K562 (cell line): ENCODE results near the gene FKBP2. TPM values are rescaled to one million over a fixed set of nuclear protein-coding genes. Genes with fewer than 3 reads are reported as not detected.

ENCODE experiments used
- BACH1 ChIP-seq: fragments of 200-800 bp; sonication (Bioruptor generic); IDR thresholded peaks from 2 replicates; pipeline ENCODE4 v1.6.1; 2016; ENCODE audit warnings: missing genetic modification characterization, missing compliant biosample characterization
- ELF4 ChIP-seq: fragments of 450-650 bp; formaldehyde crosslinking; IDR thresholded peaks from 2 replicates; pipeline ENCODE4 v1.4.0; 2022; ENCODE audit warnings: missing genetic modification characterization
- ETS2 ChIP-seq: IDR thresholded peaks from 2 replicates; pipeline ENCODE4 v1.6.1; 2016; ENCODE audit warnings: borderline replicate concordance, missing genetic modification characterization, mild to moderate bottlenecking, moderate library complexity, missing compliant biosample characterization; ENCODE audit not compliant: poor library complexity, severe bottlenecking
- FOXA3 ChIP-seq, 2 experiments: fragments of 450-650 bp in 1 of 2; sonication (generic) in 1 of 2; formaldehyde crosslinking; IDR thresholded peaks in 1 of 2; conservative IDR thresholded peaks in 1 of 2; 2 replicates each; pipeline versions ENCODE4 v1.4.0 to v1.8.0; 2020 to 2022; ENCODE audit warnings: mild to moderate bottlenecking in 2 of 2, missing genetic modification reagents in 1 of 2
- GABPB2 ChIP-seq: fragments of 250-450 bp; sonication (Bioruptor Pico); conservative IDR thresholded peaks from 2 replicates; pipeline ENCODE4 v1.5.1; 2021; ENCODE audit warnings: mild to moderate bottlenecking
- HNRNPL ChIP-seq: fragments of 200-400 bp; formaldehyde crosslinking; IDR thresholded peaks from 2 replicates; pipeline ENCODE4 v1.6.1; 2017; ENCODE audit warnings: low read depth, mild to moderate bottlenecking, low read length
- MTA1 ChIP-seq: fragments of 450-650 bp; IDR thresholded peaks from 2 replicates; pipeline ENCODE4 v1.6.1; 2017; ENCODE audit warnings: borderline replicate concordance
- NR2F6 ChIP-seq: fragments of 450-650 bp; formaldehyde crosslinking; IDR thresholded peaks from 2 replicates; pipeline ENCODE4 v1.4.0; 2020; ENCODE audit warnings: mild to moderate bottlenecking
- NR3C1 ChIP-seq: sonication (generic); formaldehyde crosslinking; IDR thresholded peaks from 2 replicates; pipeline ENCODE4 v1.8.1; 2022; ENCODE audit warnings: missing genetic modification reagents
- RFX1 ChIP-seq: fragments of 450-650 bp; IDR thresholded peaks from 2 replicates; pipeline ENCODE4 v1.6.1; 2016; ENCODE audit warnings: mild to moderate bottlenecking, moderate library complexity
- RNF2 ChIP-seq: sonication (generic); IDR thresholded peaks from 2 replicates; pipeline ENCODE4 v1.6.1; 2016
- SMAD3 ChIP-seq: fragments of 450-650 bp; formaldehyde crosslinking; conservative IDR thresholded peaks from 2 replicates; pipeline ENCODE4 v1.4.0; 2020; ENCODE audit warnings: mild to moderate bottlenecking
- TCF7 ChIP-seq: sonication (generic); IDR thresholded peaks from 2 replicates; pipeline ENCODE4 v1.6.1; 2016; ENCODE audit warnings: antibody characterized with exemption, borderline replicate concordance
- YY1 ChIP-seq, 3 experiments: IDR thresholded peaks; 2 replicates each; pipeline ENCODE4 v1.6.1; 2011; ENCODE audit warnings: low read length in 2 of 3, mild to moderate bottlenecking in 2 of 3, moderate library complexity in 2 of 3, borderline replicate concordance in 1 of 3, control low read depth in 1 of 3, low read depth in 1 of 3; ENCODE audit not compliant: insufficient read depth in 3 of 3, insufficient replicate concordance in 2 of 3, control insufficient read depth in 1 of 3, insufficient read length in 1 of 3; ENCODE audit errors: extremely low read depth in 1 of 3
- ZFP30 ChIP-seq: fragments of 250-450 bp; sonication (Bioruptor Pico); IDR thresholded peaks from 2 replicates; pipeline ENCODE4 v1.8.0; 2022; ENCODE audit warnings: moderate library complexity, mild to moderate bottlenecking, inconsistent platforms, borderline replicate concordance
- ZNF12 ChIP-seq: sonication (generic); formaldehyde crosslinking; IDR thresholded peaks from 2 replicates; pipeline ENCODE4 v1.4.0; 2020; ENCODE audit warnings: mild to moderate bottlenecking, missing genetic modification reagents
- ZNF232 ChIP-seq: sonication (generic); formaldehyde crosslinking; IDR thresholded peaks from 2 replicates; pipeline ENCODE4 v1.8.0; 2022; ENCODE audit warnings: mild to moderate bottlenecking, missing genetic modification reagents
- ZNF253 ChIP-seq: fragments of 250-450 bp; sonication (Bioruptor Pico); conservative IDR thresholded peaks from 2 replicates; pipeline ENCODE4 v1.6.1; 2021; ENCODE audit warnings: mild to moderate bottlenecking
- ZNF764 ChIP-seq: fragments of 250-450 bp; sonication (Bioruptor Pico); IDR thresholded peaks from 2 replicates; pipeline ENCODE4 v1.4.0; 2020; ENCODE audit warnings: low read depth, mild to moderate bottlenecking, moderate library complexity
- polyA plus RNA-seq, 8 experiments: library from polyadenylated mRNA; depleted of rRNA in 4 of 8; stranded (reverse) in 5 of 8; unstranded in 3 of 8; fragments of >200 nt; fragmentation: Nextera tagmentation in 2 of 8; fragmentation: Illumina TruSeq in 1 of 8; extraction: Ambion mirVana in 2 of 8; extraction: Trizol in 1 of 8; gene quantifications; 2 replicates each; pipeline versions ENCODE4 v1.2.1 to v1.2.3, GENCODE V29; 2011 to 2014; ENCODE audit warnings: inconsistent platforms in 1 of 8, missing spikeins in 1 of 8
- total RNA-seq, 7 experiments: library from RNA; depleted of rRNA in 6 of 7; stranded (reverse); fragments of >200 nt in 6 of 7; fragmentation: Illumina TruSeq in 2 of 7; extraction: Trizol in 2 of 7; gene quantifications; 2 replicates each; pipeline versions ENCODE4 v1.2.1 to v1.2.3, GENCODE V29; 2011 to 2021; ENCODE audit warnings: low replicate concordance in 1 of 7
- TF ChIP-seq, protein P1 (sequence below), 2 experiments: fragments of 450-650 bp; IDR thresholded peaks; 2 replicates each; pipeline ENCODE4 v1.6.1; 2016
- TF ChIP-seq, protein P2 (sequence below): sonication (generic); formaldehyde crosslinking; IDR thresholded peaks from 2 replicates; pipeline ENCODE4 v1.8.0; 2022; ENCODE audit warnings: mild to moderate bottlenecking, missing genetic modification reagents
- TF ChIP-seq, protein P3 (sequence below): sonication (generic); formaldehyde crosslinking; IDR thresholded peaks from 2 replicates; pipeline ENCODE4 v1.8.1; 2023; ENCODE audit warnings: mild to moderate bottlenecking, missing genetic modification reagents
- TF ChIP-seq, protein P4 (sequence below): fragments of 450-650 bp; formaldehyde crosslinking; IDR thresholded peaks from 2 replicates; pipeline ENCODE4 v1.4.0; 2022; ENCODE audit warnings: missing genetic modification characterization

The FKBP2 gene
- total and polyA plus RNA-seq, 9 of the 15 experiments (the other 6 are each of a cell fraction or from before 2014, with no cell fraction given) = 3.5 to 151 (median 58.1) TPM

DNA sequence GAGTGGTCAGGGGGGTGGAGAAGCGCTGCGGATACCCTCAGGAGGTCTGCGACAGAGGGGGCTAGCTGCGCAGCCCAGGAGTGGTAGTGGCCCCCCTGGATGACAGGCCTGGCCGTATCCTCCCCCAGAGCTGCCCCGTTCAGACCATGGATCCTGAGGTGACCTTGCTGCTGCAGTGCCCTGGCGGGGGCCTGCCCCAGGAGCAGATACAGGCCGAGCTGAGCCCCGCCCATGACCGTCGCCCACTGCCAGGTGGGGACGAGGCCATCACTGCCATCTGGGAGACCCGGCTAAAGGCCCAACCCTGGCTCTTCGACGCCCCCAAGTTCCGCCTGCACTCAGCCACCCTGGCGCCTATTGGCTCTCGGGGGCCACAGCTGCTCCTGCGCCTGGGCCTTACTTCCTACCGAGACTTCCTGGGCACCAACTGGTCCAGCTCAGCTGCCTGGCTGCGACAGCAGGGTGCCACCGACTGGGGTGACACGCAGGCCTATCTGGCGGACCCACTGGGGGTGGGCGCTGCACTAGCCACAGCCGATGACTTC, 14.3 kb upstream of the FKBP2 start (continued):
- TF ChIP-seq, protein P1, sequence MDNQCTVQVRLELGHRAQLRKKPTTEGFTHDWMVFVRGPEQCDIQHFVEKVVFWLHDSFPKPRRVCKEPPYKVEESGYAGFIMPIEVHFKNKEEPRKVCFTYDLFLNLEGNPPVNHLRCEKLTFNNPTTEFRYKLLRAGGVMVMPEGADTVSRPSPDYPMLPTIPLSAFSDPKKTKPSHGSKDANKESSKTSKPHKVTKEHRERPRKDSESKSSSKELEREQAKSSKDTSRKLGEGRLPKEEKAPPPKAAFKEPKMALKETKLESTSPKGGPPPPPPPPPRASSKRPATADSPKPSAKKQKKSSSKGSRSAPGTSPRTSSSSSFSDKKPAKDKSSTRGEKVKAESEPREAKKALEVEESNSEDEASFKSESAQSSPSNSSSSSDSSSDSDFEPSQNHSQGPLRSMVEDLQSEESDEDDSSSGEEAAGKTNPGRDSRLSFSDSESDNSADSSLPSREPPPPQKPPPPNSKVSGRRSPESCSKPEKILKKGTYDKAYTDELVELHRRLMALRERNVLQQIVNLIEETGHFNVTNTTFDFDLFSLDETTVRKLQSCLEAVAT (IDR thresholded peaks at IDR 0.05) = no peak
- TF ChIP-seq BACH1 (tag) (no peak), FOXA3 (CRISPR knock-in tag; conservative IDR thresholded peaks at IDR 0.05 in 1 of 2, IDR thresholded peaks at IDR 0.05 in 1 of 2) (0 out of 4 replicates have a peak, but pooled peaks of 1 of the 2 experiments have one; percentile 52), HNRNPL (0 out of 2 replicates have a peak, but pooled peaks have one; percentile 55), RNF2 (no peak), ZFP30 (CRISPR knock-in tag) (no peak), MTA1 (no peak), SMAD3 (CRISPR knock-in tag) (no peak), ZNF253 (no peak), NR2F6 (CRISPR knock-in tag) (no peak), ZNF764 (no peak), ELF4 (CRISPR knock-in tag) (peak; percentile 27; the same call in 1 of the 2 replicates), ZNF232 (CRISPR knock-in tag) (no peak), NR3C1 (CRISPR knock-in tag) (no peak), ETS2 (tag) (no peak), TCF7 (no peak), RFX1 (no peak), GABPB2 (CRISPR knock-in tag) (no peak), ZNF12 (CRISPR knock-in tag) (no peak), YY1 (IDR thresholded peaks at IDR 0.05; ENCODE audit: borderline replicate concordance in 1 of 3, control insufficient read depth in 1 of 3, extremely low read depth in 1 of 3, insufficient read depth in 3 of 3, insufficient read length in 1 of 3, insufficient replicate concordance in 2 of 3, low read depth in 1 of 3, low read length in 2 of 3) (no peak)
- TF ChIP-seq, protein P2, sequence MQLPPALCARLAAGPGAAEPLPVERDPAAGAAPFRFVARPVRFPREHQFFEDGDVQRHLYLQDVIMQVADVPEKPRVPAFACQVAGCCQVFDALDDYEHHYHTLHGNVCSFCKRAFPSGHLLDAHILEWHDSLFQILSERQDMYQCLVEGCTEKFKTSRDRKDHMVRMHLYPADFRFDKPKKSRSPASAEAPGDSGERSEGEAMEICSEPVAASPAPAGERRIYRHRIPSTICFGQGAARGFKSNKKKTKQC (CRISPR knock-in tag) = peak; percentile 42; the same call in 1 of the 2 replicates
- TF ChIP-seq, protein P3, sequence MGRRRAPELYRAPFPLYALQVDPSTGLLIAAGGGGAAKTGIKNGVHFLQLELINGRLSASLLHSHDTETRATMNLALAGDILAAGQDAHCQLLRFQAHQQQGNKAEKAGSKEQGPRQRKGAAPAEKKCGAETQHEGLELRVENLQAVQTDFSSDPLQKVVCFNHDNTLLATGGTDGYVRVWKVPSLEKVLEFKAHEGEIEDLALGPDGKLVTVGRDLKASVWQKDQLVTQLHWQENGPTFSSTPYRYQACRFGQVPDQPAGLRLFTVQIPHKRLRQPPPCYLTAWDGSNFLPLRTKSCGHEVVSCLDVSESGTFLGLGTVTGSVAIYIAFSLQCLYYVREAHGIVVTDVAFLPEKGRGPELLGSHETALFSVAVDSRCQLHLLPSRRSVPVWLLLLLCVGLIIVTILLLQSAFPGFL (CRISPR knock-in tag) = no peak
- TF ChIP-seq, protein P4, sequence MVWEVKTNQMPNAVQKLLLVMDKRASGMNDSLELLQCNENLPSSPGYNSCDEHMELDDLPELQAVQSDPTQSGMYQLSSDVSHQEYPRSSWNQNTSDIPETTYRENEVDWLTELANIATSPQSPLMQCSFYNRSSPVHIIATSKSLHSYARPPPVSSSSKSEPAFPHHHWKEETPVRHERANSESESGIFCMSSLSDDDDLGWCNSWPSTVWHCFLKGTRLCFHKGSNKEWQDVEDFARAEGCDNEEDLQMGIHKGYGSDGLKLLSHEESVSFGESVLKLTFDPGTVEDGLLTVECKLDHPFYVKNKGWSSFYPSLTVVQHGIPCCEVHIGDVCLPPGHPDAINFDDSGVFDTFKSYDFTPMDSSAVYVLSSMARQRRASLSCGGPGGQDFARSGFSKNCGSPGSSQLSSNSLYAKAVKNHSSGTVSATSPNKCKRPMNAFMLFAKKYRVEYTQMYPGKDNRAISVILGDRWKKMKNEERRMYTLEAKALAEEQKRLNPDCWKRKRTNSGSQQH (CRISPR knock-in tag) = no peak
